T-helper 1 cell treated with Interleukin-12 subunit alpha and Interleukin-12 subunit beta and Interleukin-4 antibody, amounts not matched to agents 30 ng/mL and 1 ng/mL, for 36 hours (primary cell): ENCODE data around the gene NPIPA7. TPM values are rescaled to one million over a fixed set of nuclear protein-coding genes. Genes with fewer than 3 reads are reported as not detected.
"Not testable (repeated sequence)": the region's sequence is repeated elsewhere in the genome, so short reads cannot be mapped to it uniquely, and the experiment has no call there.

Experiments used
- intact Hi-C: fragments of 100-400 bp; cut with micrococcal nuclease; formaldehyde crosslinking; loops from one replicate; pipeline ENCODE4 v1.15.1; 2024
- total RNA-seq: library from RNA; stranded (reverse); gene quantifications from 2 replicates; pipeline ENCODE4 v1.2.3, GENCODE V29; 2022

The NPIPA7 gene
- total RNA-seq, 1 donor from 2014 or later: 5.1 TPM

- intact Hi-C loops: not testable (repeated sequence)
Observed at GRCh38 chr16:16417914-16418544, 39.1 kb downstream of the NPIPA7 start.

- intact Hi-C loops: not testable (repeated sequence)
Observed at GRCh38 chr16:16420515-16420914, 41.6 kb downstream of the NPIPA7 start.

- intact Hi-C loops: not testable (repeated sequence)
Observed at GRCh38 chr16:16425146-16425545, 46.2 kb downstream of the NPIPA7 start.

GRCh38 chr16:16431135-16431534 is 52.2 kb downstream of the NPIPA7 start:
- intact Hi-C loops: not testable (repeated sequence)

GRCh38 chr16:16434711-16435110 is 55.8 kb downstream of the NPIPA7 start:
- intact Hi-C loops: not testable (repeated sequence)

GRCh38 chr16:16441401-16441800 is 62.5 kb downstream of the NPIPA7 start:
- intact Hi-C loops: not testable (repeated sequence)

Other genes starting within 250 kb of the NPIPA7 start
- gene ABCC6, start 155.6 kb upstream of the NPIPA7 start, total RNA-seq: 0.07 TPM in 1 of 2 replicates, not detected in the other
- gene NOMO3, start 146.6 kb upstream of the NPIPA7 start, total RNA-seq: 58.1 and 58.9 TPM in 2 replicates